ENCODE data around the gene TRPM1.

TRPM1 gene

DNA sequence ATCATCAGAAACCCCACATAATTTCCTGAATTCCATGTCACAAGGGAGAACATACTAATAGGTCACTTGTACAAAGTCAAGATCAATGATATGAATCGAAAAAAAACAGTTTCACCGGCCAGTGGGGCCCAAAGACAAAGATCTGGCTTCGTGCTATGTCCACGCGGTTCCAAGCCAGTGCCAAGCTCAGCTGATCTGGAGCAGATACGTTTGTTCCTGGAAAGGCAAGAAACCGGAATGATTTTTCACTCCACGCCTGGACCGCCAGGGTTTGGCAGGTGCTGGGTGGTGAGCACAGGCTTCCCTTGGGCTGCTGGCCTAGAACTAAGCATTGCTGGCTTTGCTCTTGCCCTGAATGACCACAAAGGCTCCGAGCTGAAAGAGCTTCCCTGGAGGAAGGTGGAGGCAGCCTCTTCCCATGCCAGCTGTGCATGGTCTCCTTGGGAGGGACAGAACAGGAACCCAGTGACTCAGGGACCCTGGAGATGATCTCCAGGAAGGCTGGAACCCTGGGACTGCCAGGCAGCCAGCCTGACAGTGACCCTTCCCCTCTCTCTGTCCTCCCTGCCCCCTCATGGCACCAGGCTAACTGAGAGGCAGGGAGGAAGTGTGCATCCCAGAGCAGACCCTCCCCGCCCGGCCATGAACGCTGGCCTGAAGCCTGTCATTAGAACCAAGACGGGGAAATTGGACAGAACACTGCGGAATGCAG lies 40.9 kb downstream of the TRPM1 start:
- CTCF ChIA-PET, result no interaction called here
- Histone ChIP-seq H3K36me3 (ENCODE audit: control insufficient read depth in 2 of 2, insufficient read depth in 1 of 2, low read length in 2 of 2) (no peaks in the 10 kb centered on the region), H3K4me1 (ENCODE audit: control insufficient read depth, insufficient read depth, low read length) (no peaks in the 10 kb centered on the region), H3K9me3 (ENCODE audit: control insufficient read depth, insufficient read depth, low read depth, low read length) (no peaks in the 10 kb centered on the region), H3K4me3 (ENCODE audit: low read depth, low read length) (no peak overlapping the region), H3K27ac (ENCODE audit: extremely low read depth, low read depth, low read length) (no peak overlapping the region)
- POLR2A ChIA-PET, result no interaction called here
- TF ChIP-seq ZNF701 (tag by site-specific recombination; IDR thresholded peaks at IDR 0.05) (no peak), ZNF366 (tag by site-specific recombination; conservative IDR thresholded peaks at IDR 0.05) (no peak), MZF1 (tag by site-specific recombination; IDR thresholded peaks at IDR 0.05; ENCODE audit: borderline replicate concordance) (no peak), YY2 (tag by site-specific recombination; IDR thresholded peaks at IDR 0.05) (no peak), ZNF202 (tag by site-specific recombination; IDR thresholded peaks at IDR 0.05; ENCODE audit: borderline replicate concordance) (no peak), EGR2 (tag by site-specific recombination; IDR thresholded peaks at IDR 0.05; ENCODE audit: low read depth) (no peak), HOXA7 (CRISPR knock-in tag; IDR thresholded peaks at IDR 0.05; ENCODE audit: borderline replicate concordance) (no peak), ZNF560 (tag by site-specific recombination; IDR thresholded peaks at IDR 0.05; ENCODE audit: borderline replicate concordance) (no peak), ZNF830 (tag by site-specific recombination; IDR thresholded peaks at IDR 0.05; ENCODE audit: low read depth) (no peak), ZNF302 (tag by site-specific recombination; IDR thresholded peaks at IDR 0.05; ENCODE audit: low read depth) (no peak), ZNF223 (tag by site-specific recombination; IDR thresholded peaks at IDR 0.05) (no peak), SP3 (tag by site-specific recombination; IDR thresholded peaks at IDR 0.05) (no peak)
- TF ChIP-seq, protein P1, sequence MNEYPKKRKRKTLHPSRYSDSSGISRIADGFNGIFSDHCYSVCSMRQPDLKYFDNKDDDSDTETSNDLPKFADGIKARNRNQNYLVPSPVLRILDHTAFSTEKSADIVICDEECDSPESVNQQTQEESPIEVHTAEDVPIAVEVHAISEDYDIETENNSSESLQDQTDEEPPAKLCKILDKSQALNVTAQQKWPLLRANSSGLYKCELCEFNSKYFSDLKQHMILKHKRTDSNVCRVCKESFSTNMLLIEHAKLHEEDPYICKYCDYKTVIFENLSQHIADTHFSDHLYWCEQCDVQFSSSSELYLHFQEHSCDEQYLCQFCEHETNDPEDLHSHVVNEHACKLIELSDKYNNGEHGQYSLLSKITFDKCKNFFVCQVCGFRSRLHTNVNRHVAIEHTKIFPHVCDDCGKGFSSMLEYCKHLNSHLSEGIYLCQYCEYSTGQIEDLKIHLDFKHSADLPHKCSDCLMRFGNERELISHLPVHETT (tag by site-specific recombination; IDR thresholded peaks at IDR 0.05), result no peak
- TF ChIP-seq, protein P2, sequence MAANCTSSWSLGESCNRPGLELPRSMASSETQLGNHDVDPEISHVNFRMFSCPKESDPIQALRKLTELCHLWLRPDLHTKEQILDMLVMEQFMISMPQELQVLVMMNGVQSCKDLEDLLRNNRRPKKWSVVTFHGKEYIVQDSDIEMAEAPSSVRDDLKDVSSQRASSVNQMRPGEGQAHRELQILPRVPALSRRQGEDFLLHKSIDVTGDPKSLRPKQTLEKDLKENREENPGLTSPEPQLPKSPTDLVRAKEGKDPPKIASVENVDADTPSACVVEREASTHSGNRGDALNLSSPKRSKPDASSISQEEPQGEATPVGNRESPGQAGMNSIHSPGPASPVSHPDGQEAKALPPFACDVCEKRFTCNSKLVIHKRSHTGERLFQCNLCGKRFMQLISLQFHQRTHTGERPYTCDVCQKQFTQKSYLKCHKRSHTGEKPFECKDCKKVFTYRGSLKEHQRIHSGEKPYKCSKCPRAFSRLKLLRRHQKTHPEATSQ (tag by site-specific recombination; IDR thresholded peaks at IDR 0.05), result no peak

DNA sequence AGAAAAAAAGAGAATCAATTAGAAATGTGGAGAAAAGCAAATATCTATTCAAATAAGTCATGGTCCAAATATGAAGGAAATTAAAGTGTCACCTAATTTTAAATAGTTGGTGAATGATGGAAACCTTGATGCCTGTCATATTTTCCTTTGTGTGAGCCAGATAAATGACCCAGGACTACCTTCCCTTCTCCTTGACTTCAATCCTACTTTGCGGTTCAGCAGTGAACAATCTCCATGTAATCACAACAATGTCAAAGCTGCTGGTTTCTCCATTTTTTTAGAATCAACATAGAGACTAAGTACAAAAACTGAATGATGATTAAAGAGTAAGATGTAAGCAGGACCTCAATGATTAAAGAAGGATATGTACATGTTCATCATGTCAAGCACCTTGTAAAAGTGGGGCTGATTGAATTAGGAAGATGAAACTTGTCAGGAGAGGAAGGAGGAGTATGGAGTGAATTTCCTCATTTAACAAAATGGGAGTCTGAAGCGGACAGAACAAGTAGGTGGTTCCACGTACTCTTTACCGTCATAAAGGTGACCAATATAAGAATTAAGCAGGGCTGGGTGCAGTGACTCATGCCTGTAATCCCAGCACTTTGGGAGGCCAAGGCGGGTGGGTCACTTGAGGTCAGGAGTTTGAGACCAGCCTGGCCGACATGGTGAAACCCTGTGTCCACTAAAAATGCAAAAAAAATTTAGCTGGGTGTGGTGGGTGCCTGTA lies 43.1 kb downstream of the TRPM1 start:
- POLR2A ChIA-PET, result no interaction called here
- H3K36me3 ChIP-seq (ENCODE audit: control insufficient read depth in 2 of 2, insufficient read depth in 1 of 2, low read length in 2 of 2), result no peaks in the 10 kb centered on the region
- no peak overlapping the region for H3K4me3 ChIP-seq (ENCODE audit: low read depth, low read length)
- CTCF ChIA-PET, result no interaction called here
- H3K27ac ChIP-seq (ENCODE audit: extremely low read depth, low read depth, low read length), result no peak overlapping the region
- no peak for TF ChIP-seq ZNF596 (tag by site-specific recombination; IDR thresholded peaks at IDR 0.05)
- TF ChIP-seq YY2 (tag by site-specific recombination; IDR thresholded peaks at IDR 0.05), result no peak
- TF ChIP-seq YY1 (tag by site-specific recombination; IDR thresholded peaks at IDR 0.05), result no peak
- H3K4me1 ChIP-seq (ENCODE audit: control insufficient read depth, insufficient read depth, low read length), result no peaks in the 10 kb centered on the region
- H3K9me3 ChIP-seq (ENCODE audit: control insufficient read depth, insufficient read depth, low read depth, low read length), result no peaks in the 10 kb centered on the region

DNA sequence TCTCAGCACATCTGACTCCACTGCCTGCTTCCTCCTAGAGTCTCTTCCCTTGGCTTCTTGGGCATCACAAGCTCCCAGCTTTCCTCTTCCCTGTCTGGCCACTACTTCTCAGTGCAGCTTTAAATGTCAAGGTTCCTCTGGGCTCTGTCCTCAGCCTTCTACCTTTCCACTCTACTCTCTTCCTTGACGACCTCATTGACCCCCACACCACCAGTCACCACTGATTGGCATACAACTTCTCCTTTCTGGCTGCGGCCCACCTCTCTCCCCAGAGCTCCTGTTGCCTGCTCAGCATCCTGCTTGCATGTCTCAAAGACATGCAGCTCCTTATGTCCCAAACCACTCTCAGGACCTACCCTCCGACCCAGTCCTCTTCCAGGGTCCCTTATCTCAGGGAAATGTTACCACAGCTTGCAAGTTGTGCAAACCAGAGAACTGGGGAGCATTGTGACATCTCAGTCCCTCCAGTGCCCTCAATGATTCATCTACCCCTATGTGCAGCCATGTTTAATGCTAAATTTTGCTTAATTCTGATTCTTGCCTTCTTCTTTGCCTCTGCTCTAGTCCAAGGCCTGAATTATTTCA lies 49.9 kb downstream of the TRPM1 start:
- CTCF ChIA-PET, result interaction anchor here (0.7 kb wide), 1 partner anchor 50 kb away, joined by 4 read pairs; no protein-coding TSS in a partner anchor
- POLR2A ChIA-PET, result no interaction called here
- Histone ChIP-seq H3K9me3 (ENCODE audit: control insufficient read depth, insufficient read depth, low read depth, low read length) (no peaks in the 10 kb centered on the region), H3K36me3 (ENCODE audit: control insufficient read depth in 2 of 2, insufficient read depth in 1 of 2, low read length in 2 of 2) (no peaks in the 10 kb centered on the region), H3K4me1 (ENCODE audit: control insufficient read depth, insufficient read depth, low read length) (no peaks in the 10 kb centered on the region), H3K27ac (ENCODE audit: extremely low read depth, low read depth, low read length) (no peak overlapping the region), H3K4me3 (ENCODE audit: low read depth, low read length) (no peak overlapping the region)
- TF ChIP-seq ZNF426 (tag by site-specific recombination; IDR thresholded peaks at IDR 0.05) (no peak), ZNF341 (tag by site-specific recombination; IDR thresholded peaks at IDR 0.05; ENCODE audit: low read depth) (no peak), WT1 (tag by site-specific recombination; IDR thresholded peaks at IDR 0.05) (no peak), ZBTB20 (tag by site-specific recombination; IDR thresholded peaks at IDR 0.05) (no peak), ZNF701 (tag by site-specific recombination; IDR thresholded peaks at IDR 0.05) (no peak), ZNF791 (tag by site-specific recombination; IDR thresholded peaks at IDR 0.05) (no peak), ZNF266 (tag by site-specific recombination; IDR thresholded peaks at IDR 0.05; ENCODE audit: low read depth) (no peak), ZNF433 (tag by site-specific recombination; IDR thresholded peaks at IDR 0.05; ENCODE audit: low read depth) (no peak), ZNF223 (tag by site-specific recombination; IDR thresholded peaks at IDR 0.05) (no peak)
- TF ChIP-seq, protein P3, sequence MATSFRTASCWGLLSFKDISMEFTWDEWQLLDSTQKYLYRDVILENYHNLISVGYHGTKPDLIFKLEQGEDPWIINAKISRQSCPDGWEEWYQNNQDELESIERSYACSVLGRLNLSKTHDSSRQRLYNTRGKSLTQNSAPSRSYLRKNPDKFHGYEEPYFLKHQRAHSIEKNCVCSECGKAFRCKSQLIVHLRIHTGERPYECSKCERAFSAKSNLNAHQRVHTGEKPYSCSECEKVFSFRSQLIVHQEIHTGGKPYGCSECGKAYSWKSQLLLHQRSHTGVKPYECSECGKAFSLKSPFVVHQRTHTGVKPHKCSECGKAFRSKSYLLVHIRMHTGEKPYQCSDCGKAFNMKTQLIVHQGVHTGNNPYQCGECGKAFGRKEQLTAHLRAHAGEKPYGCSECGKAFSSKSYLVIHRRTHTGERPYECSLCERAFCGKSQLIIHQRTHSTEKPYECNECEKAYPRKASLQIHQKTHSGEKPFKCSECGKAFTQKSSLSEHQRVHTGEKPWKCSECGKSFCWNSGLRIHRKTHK (tag by site-specific recombination; IDR thresholded peaks at IDR 0.05), result no peak
- TF ChIP-seq, protein P4, sequence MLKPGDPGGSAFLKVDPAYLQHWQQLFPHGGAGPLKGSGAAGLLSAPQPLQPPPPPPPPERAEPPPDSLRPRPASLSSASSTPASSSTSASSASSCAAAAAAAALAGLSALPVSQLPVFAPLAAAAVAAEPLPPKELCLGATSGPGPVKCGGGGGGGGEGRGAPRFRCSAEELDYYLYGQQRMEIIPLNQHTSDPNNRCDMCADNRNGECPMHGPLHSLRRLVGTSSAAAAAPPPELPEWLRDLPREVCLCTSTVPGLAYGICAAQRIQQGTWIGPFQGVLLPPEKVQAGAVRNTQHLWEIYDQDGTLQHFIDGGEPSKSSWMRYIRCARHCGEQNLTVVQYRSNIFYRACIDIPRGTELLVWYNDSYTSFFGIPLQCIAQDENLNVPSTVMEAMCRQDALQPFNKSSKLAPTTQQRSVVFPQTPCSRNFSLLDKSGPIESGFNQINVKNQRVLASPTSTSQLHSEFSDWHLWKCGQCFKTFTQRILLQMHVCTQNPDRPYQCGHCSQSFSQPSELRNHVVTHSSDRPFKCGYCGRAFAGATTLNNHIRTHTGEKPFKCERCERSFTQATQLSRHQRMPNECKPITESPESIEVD (tag by site-specific recombination; IDR thresholded peaks at IDR 0.05), result no peak
